HEK293T (cell line): Measurements from ENCODE around the gene TNS3.

Experiments
- ARNT ChIP-seq: fragments of 450-650 bp; IDR thresholded peaks from 2 replicates; pipeline ENCODE4 v1.6.1; 2017; ENCODE audit warnings: mild to moderate bottlenecking
- BHLHE40 ChIP-seq: fragments of 450-650 bp; IDR thresholded peaks from 2 replicates; pipeline ENCODE4 v1.6.1; 2016; ENCODE audit warnings: mild to moderate bottlenecking, moderate library complexity, borderline replicate concordance
- CTBP1 ChIP-seq: fragments of 450-650 bp; IDR thresholded peaks from 2 replicates; pipeline ENCODE4 v1.6.1; 2016; ENCODE audit warnings: borderline replicate concordance
- FOXA1 ChIP-seq: fragments of 450-650 bp; IDR thresholded peaks from 2 replicates; pipeline ENCODE4 v1.6.1; 2016; ENCODE audit warnings: mild to moderate bottlenecking
- LEF1 ChIP-seq: fragments of 450-650 bp; IDR thresholded peaks from 2 replicates; pipeline ENCODE4 v1.6.1; 2017; ENCODE audit warnings: mild to moderate bottlenecking, borderline replicate concordance
- SP1 ChIP-seq: fragments of 450-650 bp; IDR thresholded peaks from 2 replicates; pipeline ENCODE4 v1.6.1; 2017
- SUZ12 ChIP-seq: fragments of 450-650 bp; IDR thresholded peaks from 2 replicates; pipeline ENCODE4 v1.6.1; 2016; ENCODE audit warnings: mild to moderate bottlenecking
- ZNF384 ChIP-seq: fragments of 450-650 bp; IDR thresholded peaks from 2 replicates; pipeline ENCODE4 v1.6.1; 2016

DNA sequence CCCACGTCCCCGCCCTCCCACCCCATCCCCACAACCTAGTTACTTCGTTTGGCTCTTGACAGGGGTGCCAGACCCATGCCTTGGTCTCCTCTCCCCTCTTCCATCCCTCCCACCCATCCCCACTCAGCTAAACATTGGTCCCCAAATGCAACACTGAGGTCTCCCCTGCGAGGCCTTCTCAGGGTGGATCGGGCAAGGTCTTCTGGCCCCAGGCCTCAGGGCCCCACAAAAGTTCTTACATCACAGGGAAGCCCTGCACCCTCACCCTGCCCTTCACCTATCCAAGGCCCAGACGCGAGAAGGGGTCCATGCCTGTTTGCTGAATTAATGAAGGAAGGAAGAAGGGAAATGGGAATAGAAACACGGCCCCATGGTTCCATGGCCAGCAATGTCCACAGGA, 32.0 kb downstream of the TNS3 start:
- TF ChIP-seq SP1 (no peak), LEF1 (no peak), ARNT (no peak), ZNF384 (no peak), FOXA1 (no peak), SUZ12 (no peak), BHLHE40 (no peak), CTBP1 (no peak)
